Stimulated activated CD4-positive, alpha-beta T cell treated with anti-CD3 and anti-CD28 coated beads, Interleukin-1b, Interleukin-23, amount 100 ng/mL, for 4 hours (primary cell): ENCODE data around the gene NPLOC4.

ENCODE experiments used
- DNase-seq, 2 donors: peaks; one replicate each; pipeline ENCODE4 v3.0.0-alpha.2; 2020; ENCODE audit warnings: low read depth in 2 of 2

The NPLOC4 gene

DNA sequence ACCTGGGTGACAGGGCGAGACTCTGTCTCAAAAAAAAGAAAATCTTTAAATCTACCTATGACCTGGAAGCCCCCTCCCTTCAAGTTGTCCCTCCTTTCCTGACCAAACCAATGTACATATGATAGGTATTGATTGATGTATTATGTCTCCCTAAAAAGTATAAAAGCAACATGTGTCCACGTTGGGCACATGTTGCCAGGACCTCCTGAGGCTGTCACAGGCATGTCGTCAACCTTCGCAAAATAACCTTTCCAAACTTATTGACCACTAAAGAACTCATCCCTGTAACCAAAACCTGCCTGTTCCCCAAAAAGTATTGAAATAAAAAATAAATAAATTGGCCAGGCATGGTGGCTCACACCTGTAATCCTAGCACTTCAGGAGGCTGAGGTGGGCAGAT lies 25.1 kb upstream of the NPLOC4 start:
- no peak for DNase-seq

DNA sequence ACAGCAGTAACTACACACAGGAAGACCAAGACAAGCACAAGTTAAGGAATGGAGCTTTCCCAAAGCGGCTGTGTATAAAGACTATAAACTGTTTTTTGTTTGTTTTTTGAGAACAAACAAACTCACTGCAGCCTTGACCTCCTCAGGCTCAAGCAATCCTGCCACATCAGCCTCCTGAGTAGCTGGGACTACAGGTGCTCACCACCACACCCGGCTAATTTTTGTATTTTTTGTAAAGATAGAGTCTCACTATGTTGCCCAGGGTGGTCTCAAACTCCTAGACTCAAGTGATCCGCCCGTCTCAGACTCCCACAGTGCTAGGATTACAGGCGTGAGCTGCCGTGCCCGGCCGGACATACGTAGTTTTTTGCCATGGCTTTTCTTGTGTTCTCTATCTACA lies 23.5 kb upstream of the NPLOC4 start:
- DNase-seq: no peak

DNA sequence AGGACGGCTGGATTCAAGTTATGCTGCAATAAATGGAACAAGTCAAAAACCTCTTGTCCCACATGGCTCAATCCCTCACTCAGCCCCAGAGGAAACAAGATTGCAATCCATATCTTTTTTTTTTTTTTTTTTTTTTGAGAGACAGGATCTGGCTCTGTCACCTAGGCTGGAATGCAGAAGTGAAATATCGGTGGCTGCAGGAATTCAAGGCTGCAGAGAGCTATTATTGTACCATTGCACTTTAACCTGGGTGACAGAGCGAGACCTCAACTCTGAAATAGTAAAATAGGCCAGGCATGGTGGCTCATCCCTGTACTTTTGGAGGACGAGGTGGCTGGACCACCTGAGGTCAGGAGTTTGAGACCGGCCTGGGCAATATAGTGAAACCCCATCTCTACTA lies 22.1 kb upstream of the NPLOC4 start:
- DNase-seq: no peak

DNA sequence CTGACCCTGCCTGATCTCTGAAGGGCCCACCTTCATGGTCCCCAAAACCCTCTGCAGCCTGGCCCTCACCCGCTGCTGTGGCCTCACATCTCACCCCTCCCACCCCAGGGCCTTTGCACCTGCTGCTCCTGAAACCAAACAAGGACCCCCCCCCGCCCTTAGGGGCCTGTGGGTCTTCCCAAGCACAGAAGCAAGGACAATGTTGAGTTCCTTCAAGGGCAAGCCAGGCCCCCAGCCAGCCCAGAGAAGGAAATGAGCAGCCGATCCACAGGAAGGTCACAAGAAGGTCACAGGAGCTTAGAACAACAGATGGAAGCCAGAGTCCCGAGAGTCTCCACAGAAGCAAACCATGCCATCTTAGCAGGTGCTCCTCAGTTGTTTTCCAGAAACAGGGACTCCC lies 19.9 kb upstream of the NPLOC4 start:
- no peak for DNase-seq

DNA sequence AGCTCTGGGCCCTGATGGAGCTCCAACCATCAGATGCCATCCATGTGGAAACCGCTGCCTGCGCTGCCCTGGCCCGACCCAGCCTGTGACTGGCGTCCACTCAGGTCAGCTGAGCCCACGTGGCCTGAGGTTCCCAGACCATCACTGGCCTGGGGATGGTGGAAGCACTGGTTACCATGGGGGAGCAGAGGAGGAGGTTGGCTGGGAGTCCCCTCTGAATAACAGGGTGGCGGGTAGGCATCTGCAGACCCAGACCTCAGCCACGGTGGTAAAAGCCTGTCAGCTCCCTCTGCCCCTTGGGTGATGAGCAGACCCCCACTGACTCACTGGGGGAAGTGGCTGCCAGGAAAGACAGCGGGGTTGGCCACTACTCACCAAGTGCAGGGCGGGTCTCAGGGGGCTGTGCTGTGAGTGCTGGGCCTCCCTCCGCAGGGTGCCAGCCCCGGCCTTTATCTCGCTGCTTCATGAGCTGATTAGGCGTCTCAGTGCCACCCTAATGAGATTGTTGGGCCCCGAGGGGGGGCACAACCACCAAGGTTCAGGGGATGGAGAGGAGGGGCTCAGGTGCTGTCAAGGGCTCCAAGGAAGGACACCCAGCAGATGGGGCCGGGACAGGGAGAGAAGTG lies 19.3 kb upstream of the NPLOC4 start, which contains the start of gene PDE6G:
Gene PDE6G, minus strand, starts transcription at position 425 of the 626 bp plus-strand sequence. CDS start 3,237 bp downstream, outside the sequence.
- no peak for DNase-seq

DNA sequence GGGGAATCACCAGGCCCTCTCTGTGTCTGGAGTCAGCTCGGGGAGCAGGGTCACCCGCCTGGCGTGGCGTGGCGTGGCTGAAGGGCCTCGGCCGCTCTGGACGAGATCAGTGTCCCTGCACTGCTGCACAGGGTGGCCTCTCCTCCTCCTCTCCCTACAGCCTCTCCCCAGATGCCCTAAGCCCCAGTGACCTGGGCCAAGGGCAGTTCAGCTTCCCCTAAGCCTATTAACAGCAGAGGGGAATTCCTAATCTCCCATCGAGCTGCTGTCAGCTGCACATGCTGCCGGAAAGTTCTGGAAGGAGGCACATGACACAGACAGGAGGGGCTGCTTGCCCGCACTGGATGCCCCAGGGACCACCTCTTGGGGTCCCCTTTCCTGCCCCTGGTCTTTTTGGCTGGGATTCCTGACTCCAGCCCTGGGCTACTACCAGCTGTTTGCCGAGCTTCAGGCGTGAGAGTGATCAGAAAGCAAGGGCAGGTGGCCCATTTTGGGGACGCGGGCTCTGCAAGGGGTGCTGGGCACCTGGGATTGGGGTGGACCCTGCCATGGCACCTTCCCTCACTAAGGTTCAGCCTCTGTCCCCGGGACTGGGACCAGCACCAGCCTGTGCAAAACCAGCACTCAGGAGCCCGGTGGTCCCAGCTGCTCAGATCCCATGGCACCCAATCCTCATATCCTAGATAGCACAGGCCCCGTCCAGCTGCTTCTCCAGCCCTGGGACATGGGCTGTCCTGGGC lies 18.6 kb upstream of the NPLOC4 start:
- DNase-seq: no peak

DNA sequence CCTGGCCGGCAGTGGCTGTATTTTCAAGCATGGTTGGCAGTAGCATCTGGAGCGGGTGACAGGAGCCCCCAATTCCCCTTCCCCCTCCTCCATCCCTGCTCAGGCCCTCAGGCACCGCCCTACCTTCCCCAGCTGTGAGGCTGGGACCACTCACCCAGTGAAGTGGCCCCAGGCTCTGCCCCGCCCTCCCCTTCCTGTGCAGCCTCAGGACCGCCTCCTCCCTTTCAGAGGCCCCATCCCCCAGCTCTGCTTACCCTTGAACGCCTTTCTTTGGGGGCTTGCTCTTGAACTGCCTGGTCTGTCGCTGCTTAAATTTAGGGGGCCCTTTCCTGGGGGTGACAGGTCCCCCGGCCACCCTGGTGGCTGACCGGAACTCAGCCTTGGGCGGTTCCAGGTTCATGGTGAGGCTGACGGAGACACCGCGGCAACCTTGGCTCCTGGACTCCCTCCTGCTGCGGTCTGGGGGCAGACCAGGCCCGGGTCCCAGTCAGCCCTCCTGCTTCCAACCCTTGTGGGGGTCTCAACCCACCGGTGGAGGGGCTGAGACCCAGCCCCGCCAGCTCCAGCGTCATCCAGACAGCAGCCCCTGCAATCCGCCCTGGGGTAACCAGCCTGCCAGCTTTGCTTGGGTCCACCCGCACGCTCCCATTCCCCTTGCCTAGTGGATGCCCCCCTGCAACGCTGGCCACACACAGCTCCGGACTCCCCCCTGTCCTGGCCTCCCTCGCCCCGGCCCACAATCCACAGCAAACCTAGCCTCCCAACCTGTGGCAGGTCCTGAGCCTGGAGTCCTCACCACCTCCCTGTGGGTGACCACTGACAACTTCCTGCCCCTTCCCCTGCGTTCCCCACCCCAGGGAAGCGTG lies 16.2 kb upstream of the NPLOC4 start:
- no peak for DNase-seq

DNA sequence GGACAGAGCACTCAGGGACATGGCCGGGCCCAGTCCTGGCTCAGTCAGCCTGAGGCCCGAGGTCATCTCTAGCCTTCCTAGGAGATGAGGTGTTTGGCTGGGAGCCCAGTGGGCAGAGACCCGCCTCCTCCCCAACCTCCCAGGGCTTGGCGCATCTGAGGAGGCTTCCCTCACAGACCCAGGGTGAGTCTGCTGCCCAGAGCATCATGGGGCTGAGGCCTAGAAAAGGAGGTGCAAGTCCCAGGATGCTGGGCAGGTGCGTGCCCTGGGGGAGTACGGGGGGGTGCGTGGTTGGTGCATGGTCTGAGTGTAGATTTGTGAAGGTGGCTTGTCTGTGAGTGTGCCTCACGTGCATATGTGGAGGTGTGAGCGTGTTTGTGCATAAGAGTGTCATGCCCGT lies 14.8 kb upstream of the NPLOC4 start:
- no peak for DNase-seq

DNA sequence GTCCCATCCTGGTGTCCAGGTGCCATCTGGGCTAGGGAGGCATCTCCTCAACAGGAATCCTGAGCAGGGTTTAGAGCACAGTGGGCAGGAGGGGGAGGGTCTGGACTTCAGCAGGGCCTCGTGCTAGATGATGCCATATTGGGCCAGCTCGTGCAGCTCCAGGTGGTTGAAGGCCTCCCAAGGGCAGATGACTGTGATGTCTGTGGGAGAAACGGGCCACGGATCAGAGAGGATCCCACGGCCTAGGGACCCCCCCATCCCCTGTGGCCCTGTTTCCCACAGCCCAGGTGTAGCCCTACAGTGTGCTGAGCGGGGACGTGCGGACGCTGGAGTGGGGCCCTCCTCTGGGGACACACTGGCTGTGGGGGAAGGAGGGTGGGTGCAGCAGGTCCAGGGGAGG lies 14.0 kb upstream of the NPLOC4 start:
- DNase-seq: no peak

DNA sequence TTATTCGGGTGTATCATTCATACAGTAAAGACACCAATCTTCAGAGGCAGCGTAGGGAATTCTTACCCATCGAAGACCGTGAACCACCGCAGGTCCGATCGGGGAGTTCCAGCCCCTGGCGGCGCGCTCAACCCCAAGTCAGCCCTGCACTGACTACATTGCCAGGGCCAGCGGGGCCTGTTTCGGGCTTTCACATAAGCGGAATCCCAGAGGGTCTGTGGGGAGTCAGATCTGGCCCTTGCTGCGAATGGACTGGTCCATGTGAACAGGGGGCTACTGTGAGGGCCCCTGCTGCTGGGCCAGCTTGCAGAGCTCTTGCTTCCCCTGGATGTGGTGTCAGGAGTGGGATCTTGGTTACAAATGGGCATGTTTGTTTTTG lies 11.8 kb upstream of the NPLOC4 start:
- DNase-seq: no peak

DNA sequence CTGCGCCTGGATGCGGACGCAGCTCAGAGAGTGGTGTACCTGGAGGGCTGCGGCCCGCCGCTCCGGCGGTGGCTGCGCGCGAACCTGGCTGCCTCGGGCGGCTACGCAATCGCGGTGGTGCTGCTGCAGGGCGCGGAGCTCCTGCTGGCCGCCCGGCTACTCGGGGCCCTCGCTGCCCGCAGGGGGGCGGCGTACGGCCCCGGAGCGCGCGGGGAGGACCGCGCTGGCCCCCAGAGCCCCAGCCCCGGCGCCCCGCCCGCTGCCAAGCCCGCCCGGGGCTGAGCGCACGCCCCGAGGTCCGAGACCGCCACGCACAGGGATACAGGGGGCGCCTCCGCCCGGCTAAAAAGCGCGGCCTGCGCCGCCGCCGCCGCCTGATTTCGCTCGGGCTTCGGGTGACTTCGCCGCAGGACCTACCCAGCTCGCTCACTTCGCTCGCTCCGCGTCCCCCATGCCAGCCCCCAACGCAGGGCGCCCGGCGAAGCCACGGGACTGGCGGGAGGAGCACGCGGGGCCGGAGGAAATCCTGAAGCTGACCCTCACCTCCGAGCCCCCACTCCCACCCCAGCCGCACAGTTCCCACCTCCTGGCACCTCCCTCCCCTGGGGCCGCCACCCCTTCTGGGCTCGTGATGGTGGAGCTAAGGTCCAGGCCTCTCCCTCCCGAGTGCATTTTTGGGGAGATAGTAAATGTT lies 11.2 kb upstream of the NPLOC4 start:
- no peak for DNase-seq

DNA sequence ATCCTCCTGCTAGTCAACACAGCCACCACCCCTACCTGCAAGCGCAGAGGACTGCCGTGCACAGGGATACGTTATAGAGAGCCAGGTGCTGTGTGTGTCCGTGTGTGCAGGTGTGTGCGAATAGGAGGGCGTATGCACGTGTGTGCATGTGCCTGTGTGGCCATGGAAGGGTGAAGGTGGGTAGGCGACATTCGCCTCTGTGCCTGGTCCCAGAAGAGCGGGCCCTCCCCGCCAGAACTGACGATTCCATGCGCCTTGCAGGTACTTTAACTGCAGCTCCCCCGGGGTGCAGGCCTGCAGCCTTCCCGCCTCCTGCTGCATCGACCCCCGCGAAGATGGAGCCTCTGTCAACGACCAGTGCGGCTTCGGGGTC lies 10.7 kb upstream of the NPLOC4 start:
- DNase-seq: no peak

DNA sequence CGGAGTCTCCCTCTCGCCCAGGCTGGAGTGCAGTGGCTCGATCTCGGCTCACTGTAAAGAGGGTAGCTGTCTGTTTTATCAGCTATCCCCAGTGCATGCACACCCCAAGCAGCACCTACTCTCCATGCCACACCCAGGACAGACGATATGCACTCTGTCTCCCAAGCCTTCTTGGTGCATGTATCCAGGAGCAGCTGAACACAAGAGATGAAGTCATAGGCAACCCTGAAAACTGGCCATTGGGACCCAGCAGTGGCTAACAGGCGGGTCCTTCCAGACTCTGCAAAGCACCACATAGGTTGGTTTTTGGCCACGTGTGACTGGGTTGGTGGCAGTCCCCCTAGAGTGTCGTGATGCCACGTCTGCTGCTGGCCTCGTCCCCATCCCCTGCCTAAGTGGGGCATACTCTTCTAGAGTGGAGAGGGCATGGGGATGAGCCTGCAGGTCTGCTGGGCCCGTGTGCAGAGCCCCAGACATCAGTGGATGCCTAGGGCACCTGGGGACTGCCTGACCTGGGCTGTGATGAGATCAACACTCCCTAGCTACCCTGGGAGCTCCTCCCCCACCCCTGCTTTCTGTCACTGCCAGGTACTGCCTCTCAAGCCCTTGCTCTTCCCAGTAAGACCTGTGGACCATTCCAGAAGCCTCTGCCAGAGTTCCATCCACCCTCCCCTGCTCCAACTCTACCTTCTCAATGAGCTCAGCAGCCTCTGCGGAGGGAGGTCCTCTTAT lies 10.1 kb upstream of the NPLOC4 start:
- no peak for DNase-seq

DNA sequence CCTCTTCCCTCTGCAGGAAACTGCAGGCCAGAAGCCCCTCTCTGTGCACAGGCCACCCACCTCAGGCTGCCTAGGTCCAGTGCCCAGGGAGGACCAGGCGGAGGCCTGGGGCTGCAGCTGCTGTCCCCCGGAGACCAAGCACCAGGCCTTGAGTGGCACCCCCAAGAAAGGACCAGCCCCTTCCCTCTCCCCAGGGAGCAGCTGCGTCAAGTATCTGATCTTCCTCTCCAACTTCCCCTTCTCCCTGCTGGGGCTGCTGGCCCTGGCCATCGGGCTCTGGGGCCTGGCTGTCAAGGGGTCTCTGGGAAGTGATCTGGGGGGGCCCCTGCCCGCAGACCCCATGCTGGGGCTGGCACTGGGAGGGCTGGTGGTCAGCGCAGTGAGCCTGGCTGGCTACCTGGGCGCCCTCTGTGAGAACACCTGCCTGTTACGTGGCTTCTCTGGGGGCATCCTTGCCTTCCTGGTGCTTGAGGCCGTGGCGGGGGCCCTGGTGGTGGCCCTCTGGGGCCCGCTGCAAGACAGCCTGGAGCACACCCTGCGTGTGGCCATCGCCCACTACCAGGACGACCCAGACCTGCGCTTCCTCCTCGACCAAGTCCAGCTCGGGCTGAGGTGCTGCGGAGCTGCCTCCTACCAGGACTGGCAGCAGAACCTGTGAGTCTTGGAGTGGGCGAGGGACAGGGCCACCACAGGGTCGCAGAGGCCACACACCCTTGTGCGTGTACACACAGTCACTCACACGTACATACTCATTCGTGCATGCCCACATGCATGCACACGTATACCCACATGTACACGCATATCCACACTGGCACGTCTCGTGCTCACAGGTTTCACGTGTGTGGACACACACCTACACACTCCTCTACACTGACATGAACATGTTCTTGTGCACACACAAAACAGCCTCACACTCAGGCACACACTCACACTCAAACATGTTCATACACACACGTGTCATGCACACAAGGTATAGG lies 8.4 kb upstream of the NPLOC4 start:
- no peak for DNase-seq

DNA sequence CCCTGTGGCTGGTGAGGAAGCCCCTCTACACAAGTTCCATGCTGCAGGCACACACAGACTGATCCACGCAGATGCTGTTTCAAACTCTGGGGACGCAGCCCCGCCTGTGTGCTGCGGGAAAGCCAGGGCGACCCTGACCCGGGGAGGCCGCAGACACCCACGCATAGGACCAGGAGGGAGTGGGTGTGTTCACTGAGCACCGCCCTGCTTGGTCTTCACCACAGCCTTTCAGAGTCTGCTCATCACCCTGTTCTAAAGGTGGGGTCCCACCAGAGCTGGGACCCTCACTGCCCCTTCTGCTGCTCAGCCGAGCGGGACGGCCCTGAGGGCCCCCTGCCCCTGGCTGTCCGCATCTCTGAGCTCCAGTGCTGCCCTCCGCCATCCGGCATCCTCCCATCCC lies 7.6 kb upstream of the NPLOC4 start:
- DNase-seq: no peak

DNA sequence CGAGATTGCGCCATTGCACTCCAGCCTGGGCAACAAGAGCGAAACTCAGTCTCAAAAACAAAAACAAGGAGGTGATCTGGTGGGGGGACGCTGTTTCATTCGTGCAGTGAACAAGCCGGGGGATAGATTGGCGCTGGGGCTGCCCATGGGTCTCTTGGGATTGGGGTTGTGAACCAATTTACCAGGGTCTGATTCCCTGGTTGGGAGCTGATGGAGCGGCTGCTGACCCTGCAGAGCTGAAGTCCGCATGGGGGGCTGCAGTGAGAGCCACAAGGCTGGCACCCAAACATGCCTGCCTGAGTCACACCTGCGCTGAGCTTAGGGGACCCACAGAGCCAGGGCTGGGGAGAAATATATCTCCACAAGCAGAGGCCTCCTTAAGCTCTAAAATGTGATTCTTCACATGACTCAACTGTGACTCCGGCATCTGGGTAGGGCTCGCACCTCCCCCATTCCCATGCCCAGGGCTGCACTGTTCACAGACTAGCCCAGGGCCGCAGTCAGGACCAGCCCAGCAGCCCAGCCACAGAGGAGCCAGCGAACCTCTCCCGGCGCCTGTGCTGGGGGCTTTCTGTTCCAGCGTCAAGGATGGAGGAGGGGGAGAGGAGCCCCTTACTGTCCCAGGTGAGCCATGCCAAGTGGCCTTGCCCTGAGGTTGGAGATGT lies 5.0 kb upstream of the NPLOC4 start:
- DNase-seq: no peak

DNA sequence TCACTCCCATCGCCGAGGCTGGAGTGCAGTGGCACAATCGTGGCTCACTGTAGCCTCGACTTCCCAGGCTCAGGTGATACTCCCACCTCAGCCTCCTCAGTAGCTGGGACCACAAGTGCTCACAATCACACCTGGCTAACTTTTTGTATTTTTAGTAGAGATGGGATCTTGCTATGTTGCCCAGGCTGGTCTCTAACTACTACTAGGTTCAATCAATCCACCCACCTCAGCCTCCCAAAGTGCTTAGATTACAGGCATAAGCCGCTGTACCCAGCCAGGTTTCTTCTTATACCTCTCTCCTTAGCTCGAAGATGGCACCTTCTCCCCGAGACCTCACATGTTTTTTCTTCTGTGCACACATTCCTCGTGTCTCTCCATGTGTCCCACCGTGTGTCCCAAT lies 3.1 kb upstream of the NPLOC4 start:
- no peak for DNase-seq

DNA sequence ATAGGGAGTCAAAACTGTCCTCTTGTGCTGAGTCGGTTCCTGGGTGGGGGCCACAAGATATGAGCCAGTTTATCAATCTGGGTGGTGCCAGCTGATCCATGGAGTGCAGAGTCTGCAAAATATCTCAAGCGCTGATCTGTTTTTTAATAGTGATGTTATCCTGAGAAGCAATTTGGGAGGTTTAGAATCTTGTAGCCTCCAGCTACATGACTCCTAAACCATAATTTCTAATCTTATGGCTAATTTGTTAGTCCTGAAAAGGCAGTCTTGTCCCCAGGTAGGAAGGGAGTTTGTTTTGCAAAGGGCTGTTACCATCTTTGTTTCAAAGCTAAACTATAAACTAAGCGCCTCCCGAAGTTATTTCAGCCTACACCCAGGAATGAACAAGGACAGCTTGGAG lies 1.8 kb upstream of the NPLOC4 start:
- DNase-seq: no peak

DNA sequence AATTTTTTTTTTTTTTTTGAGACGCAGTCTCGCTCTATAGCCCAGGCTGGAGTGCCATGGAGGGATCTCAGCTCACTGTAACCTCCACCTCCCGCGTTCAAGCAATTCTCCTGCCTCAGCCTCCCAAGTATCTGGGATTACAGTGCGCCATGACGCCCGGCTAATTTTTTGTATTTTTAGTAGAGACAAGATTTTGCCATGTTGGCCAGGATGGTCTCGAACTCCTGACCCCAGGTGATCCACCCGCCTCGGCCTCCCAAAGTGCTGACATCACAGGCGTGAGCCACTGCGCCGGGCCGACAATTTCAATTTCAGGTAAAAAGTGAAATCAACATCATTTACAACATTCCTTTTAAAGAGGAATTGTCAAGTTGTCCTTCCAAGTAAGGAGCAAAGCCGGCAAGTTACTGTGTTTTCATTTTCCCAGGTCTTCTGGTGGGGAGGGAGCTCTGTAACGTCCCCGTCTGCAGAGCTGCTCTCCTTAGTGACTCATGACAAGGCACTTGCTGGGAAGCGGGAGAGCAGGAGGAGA lies 873 bp downstream of the NPLOC4 start:
- DNase-seq: no peak

DNA sequence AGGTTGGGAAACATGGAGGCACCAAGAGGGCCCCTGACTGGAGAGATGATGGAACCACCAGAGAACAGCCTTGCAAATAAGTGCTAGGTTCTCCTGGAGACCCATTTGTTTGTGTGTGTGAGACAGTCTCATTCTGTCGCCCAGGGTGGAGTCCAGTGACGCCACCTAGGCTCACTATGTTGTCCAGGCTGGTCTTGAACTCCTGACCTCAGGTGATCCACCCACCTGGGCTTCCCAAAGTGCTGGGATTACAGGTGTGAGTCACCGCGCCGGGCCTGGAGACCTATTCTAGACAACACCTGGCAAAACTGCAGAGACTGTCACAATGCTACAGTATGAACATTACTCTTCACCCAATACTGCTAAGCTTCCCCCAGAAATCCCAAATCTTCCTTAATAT lies 1.5 kb downstream of the NPLOC4 start:
- DNase-seq: no peak
